GM18499 (cell line): ENCODE results near the gene UMPS.

Experiments
- ATAC-seq: cut with Tn5 transposase; IDR thresholded peaks from one replicate; pipeline ENCODE4 v1.9.1; 2021; ENCODE audit warnings: moderate number of reproducible peaks; ENCODE audit not compliant: insufficient read depth, unreplicated experiment

The UMPS gene

DNA sequence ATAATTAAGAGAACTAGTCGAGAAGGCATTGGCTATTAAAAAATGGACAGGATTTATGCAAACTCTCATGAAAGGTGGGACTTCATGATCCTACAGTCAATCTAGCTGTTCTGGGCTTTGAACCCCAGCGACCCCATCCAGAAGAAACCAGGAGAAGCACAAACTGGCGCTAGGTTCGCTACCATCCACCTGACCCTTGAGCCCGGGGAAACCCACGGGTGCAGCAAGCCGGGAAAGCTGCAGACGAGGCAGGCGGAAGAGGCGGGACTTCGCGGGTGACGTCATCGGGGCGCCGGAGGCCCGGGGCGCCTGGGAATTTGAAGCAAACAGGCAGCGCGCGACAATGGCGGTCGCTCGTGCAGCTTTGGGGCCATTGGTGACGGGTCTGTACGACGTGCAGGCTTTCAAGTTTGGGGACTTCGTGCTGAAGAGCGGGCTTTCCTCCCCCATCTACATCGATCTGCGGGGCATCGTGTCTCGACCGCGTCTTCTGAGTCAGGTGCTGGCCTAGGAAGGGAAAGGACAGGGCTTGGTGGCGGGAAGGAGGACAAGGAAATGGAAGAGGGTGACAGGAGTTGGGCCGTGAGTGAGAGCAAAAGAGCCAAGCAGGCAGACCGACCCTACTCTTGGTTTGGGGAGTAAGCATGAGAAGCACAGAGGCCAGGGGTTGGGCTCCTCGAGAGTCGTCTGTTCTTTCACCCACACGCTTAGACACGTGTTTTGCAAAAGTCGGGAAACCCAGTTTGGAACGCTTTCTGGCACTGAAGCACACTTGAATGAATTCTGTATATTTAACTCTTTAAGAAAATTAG lies at the start of gene UMPS:
UMPS (plus strand) TSS at position 324 of the 812 bp plus-strand sequence; CDS start at position 344, 20 bp downstream.
- peak; percentile 62 for ATAC-seq

DNA sequence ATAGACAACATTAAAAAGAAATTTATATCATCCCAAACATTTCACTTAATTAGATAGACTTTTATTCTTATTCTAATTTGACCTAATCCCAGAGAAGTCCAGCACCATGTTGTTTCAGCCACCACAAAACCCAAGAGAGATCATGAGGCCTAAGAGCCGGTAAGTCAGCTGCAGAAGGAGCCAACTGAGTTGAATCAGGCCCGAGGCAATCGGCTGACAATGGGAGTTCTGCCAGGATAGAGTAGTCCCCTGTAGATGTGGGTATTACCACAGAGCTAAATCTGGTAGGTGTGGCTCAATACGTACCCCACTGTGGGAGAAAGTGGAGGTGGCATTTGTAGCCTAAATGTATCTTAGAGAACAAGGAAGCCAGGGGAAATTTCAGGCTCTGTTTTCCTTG lies 49.7 kb upstream of the UMPS start:
- no peak for ATAC-seq

DNA sequence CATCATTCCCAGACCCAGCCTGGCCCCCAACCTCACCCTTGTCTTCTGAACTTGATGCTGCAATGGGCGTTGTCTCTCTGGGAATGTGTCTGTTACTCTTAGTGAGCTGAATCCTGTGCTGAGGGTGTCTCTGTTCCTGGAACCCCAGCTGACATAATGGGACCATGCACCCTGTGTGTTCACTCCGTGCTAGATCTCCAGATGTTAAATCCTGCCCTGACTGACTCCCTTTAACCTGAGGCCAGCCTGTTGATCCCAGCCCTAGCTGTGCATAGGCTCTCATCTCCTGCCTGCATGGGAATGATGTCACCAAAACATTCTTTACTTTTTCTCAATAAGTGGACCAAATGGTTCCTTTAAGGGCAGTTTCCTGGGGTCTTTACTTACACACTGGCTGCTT lies 48.0 kb upstream of the UMPS start:
- ATAC-seq, result no peak

DNA sequence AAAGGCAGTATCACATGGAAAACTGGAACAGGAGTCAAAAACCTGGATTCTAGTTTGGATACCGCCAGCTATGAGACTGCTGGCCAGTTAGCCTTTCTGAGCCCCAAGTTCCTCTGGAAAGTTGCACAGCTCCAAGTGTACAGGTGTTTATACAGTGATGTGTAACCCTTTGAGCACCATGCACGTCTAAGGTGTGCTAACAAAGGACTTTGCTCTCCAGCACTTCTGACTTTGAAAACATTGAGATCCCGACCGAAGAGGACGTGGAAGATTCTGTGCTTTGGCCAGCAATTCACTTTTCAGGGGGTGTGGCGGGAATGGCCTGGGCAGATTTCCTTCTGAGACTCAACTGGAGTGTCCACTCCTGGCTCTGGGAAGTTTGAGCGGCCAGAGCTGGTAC lies 45.8 kb upstream of the UMPS start:
- ATAC-seq, result no peak

DNA sequence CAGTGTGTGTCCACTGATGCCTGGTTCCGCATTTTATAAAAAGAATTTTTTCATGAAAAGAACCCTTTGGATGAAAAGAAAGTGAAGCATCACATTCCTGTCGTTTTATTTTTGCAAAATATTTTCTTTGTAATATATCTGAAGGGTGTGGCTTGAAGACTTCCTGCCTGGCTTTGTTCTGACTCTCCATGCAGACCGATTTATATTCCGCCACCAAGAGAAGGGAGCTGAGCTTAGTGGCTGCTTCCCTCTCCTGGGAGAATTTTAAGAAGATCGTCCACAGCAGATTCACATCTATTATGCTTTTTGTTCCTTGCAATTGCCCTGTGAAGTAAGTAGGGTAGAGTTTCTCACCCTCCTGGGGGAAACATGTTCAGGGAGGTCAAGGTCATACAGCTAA lies 45.2 kb upstream of the UMPS start:
- no peak for ATAC-seq

GRCh38 chr3:124685481-124685880 lies 44.8 kb upstream of the UMPS start:
- no peak for ATAC-seq

DNA sequence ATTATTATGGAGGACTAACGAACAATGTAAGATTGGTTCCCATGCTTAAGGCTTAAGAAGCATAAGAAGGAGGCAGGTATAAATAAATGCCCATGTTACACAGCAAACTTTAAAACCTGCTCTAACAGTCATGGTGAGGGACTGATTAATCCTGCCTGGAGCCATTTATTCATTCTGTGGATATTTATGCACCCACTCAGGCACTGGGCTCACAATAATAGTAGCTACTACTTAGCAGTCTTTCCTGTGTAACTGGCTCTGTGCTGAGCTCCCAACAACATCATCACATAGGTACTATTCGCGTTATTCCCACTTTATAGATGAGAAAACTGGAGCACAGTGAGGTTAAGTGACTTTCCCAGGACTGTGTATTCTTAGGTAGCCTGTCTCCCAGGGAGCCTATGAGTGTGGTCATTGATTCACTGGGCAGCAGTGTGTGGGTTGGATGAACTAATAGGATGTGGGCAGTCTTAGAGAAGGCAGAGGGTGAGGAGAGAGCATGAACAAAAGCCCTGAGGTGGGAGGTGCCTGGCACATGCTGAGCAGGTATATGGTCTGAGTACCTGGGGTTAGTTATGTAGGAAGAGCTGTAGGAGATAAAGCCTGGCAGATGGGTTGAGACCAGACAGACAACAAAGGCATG lies 44.1 kb upstream of the UMPS start:
- ATAC-seq, result no peak

- no peak for ATAC-seq
Measured at GRCh38 chr3:124688581-124689454, 41.4 kb upstream of the UMPS start.

- no peak for ATAC-seq
Measured at GRCh38 chr3:124691599-124691998, 38.7 kb upstream of the UMPS start.

DNA sequence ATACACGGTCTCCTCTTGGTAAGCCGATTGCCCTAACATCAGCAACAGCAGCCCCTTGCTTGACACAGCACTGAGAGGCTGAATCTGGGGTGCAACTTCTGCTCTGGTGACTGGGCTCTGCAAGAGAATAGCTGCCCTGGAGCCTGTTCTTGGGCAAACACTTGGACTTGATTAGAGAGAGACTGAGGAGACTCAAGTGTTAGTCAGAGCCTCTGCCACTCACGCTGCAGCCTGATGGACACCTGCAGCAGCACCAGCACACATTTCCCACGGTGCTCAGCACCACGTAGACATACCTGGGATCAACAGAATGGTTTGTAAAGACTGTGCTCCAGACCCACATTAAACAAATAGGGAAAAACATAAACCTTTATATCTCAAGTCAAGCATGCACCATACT lies 35.8 kb upstream of the UMPS start:
- ATAC-seq, result no peak

DNA sequence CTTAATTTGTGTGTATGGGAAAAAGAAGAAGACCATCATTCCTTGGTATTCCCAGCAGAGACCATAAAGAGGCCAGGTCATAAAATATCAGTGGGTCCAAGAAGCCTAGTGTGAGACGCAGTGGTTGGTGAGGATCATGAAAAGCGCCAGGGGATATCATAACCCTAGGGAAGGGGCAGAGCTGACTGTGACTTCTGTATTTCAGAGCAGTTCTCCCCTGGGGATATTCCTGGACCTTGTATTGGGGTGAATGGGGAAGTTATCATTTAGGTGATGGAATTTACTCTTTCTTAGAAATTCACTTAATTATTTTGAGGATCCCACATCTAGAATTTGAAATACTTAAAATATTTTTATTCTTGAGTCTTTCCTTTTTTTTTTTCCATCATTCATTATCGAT lies 34.9 kb upstream of the UMPS start:
- ATAC-seq, result no peak

GRCh38 chr3:124696006-124696405 lies 34.2 kb upstream of the UMPS start:
- ATAC-seq, result no peak

DNA sequence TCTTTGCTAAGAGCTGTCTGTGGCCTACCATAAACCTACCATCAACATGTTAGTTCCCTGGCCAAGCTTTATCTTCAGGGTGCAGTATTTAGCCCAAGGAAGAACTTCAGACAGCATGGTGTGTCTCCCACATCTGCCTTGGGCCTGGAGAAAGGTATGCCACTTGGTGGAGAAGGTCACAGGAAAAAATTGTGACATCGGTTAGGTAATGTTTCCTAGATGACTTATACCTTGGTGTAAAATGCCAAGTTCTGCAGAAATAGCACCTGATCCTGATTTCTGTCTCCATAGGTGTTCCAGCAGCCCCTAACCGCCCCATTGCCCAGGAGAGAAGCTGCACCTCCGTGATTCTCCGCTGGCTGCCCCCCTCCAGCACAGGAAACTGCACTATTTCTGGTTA lies 33.0 kb upstream of the UMPS start:
- ATAC-seq, result no peak

DNA sequence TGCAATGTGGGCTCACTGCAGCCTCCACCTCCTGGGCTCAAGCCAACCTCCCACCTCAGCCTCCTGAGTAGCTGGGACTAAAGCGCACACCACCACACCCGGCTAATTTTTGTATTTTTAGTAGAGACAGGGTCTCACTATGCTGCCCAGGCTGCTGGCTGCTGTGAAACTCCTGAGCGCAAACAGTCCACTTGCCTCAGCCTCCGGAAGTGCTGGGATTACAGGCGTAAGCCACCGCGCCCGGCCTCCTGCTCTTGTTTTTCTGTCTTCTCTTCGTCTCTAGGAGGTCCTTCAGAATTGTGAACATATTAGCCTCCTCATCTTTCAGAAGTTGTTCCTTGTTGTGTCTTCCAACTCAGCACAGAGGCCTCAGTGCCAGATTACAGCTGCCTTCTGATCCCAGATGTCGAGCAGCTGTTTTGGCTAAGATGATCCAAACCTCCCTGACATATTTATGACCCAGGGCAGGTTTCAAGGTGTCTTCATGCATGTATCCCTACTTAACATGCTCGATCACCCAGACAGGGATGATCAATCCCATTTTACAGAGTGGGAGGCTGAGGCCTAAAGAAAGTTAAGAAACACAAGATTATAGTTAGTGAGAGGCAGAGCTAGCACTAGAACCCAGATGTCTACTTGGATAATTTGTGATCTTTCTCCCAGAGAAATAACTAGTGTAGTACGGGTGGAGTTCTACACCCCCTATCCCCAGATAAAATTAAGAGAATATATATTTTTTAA lies 32.1 kb upstream of the UMPS start:
- no peak for ATAC-seq

DNA sequence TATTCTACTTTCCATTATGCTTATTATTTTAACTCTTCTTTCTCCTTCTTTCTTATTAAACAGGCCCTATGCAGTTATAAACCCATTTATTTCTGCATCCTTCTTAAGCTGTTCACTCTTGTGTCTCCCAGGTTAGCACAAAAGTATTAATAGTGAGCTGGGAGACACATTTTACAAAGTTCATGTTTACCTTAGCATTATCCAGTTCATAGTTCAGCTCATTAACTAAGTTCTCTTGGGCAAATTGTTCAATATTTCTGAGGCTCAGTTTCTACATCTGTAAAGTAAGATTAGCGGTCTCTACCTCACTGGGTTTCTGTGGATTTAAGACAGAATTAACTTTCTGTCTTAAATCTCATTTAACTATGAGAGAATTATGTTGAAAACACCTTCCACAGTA lies 31.2 kb upstream of the UMPS start:
- no peak for ATAC-seq

GRCh38 chr3:124699686-124700396 lies 30.4 kb upstream of the UMPS start:
- no peak for ATAC-seq

DNA sequence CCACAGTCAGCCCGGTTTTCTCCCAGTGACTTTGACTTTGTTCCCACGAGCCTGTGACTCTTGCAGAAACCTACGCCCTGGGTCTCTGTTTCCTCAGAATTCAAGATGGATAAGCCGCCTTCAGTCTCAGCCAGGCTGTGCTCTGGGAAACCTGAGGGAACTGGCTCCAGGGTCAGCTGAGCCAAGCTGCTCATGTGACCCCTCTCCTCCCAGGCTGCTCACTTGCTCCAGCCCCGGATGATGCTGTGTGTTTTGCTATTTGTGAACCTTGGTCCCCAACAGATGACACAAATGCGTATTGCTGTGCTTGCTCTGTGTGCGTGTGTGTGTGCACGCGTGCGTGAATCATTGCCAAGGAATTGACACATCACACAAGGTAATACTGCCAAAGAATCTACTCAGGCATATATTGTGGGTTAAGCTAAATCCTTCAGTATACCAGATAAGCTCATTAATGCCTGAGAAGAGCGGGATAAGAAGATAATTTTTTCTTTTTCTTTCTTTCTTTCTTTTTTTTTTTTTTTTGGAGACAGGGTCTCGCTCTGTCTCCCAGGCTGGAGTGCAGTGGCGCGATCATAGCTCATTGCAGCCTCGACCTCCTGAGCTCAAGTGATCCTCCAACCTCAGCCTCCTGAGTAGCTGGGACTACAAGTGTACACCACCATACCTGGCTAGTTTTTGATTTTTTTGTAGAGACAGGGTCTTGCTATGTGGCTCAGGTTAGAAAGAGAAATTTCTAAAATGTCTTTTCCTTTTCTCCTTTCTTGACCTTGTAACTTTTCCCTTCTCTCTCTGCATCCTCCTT lies 29.2 kb upstream of the UMPS start:
- no peak for ATAC-seq

DNA sequence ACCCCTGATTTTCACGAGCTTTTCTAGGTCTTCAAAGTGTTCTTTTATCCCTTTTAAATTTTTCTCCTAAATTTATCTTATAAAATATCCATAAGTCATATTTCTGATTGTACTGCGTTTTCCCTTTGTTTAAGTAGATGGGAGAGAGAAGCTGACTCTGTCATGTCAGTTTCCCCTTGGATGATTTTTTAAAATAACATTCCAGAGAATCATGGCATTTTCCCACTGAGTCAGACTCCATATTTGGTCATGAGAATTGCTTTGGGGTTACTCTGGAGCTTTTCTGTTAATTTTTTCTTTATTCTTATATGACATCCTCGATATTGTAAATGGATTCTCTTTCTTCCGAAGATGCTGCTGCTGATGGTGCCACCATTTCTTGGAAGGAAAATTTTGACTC lies 28.6 kb upstream of the UMPS start:
- no peak for ATAC-seq

DNA sequence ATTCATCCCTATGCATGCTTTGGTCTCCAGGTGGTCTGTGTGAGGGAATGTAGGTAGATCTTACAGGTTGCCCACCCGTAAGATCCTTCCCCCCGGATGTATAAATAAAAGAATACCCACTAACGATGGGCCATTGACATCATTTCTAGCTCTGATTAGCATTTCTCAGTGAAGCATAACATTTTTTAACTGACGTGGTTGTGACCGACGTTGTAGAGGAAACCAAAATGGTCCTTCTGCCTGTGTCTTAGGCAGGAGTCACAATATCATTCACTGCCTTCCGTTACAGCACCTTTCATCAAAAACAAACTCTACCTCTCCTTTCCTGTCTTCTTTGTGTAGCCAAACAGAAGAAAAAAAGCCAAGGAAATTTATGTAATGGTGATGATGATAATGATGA lies 27.3 kb upstream of the UMPS start:
- no peak for ATAC-seq
